Stimulated activated naive CD4-positive, alpha-beta T cell (primary cell): ENCODE measurements around the gene MRE11.
"Not testable (repeated sequence)": the region's sequence is repeated elsewhere in the genome, so short reads cannot be mapped to it uniquely, and the experiment has no call there.

ENCODE experiments used
- DNase-seq, 6 experiments: peaks; one replicate each; lab custom pipeline; 2025; lab: John Stamatoyannopoulos, UW

The MRE11 gene

GRCh38 chr11:94506513-94506912 lies 12.9 kb upstream of the MRE11 start:
- not testable (repeated sequence) for DNase-seq

- DNase-seq, result peak in 3 of 6 experiments; percentile 7 to 62 (median 53)
Measured at GRCh38 chr11:94504689-94505293, 11.1 kb upstream of the MRE11 start.

- no peak for DNase-seq
Measured at GRCh38 chr11:94501522-94501921, 7.9 kb upstream of the MRE11 start.

DNA sequence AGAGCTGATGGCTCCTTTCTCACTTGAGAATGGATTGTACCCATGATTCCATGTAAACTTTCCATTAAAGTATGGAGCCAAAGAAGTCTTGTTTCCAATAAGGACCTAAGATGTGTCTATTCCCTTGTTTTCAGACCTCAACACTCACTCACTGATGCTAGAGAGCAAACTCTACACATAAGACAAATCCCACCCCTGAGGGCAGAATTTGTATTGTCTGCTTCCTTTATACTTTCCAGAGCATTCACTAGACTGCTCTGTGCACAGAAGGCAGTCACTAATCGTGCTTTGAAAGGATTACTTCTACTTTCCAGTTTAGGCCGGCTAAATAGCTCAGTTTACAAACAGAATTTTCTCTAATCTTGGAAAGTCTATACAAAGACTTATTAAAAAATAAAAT lies 6.5 kb upstream of the MRE11 start:
- DNase-seq, result no peak

- DNase-seq, result no peak
Measured at GRCh38 chr11:94494126-94494680, 559 bp upstream of the MRE11 start.

DNA sequence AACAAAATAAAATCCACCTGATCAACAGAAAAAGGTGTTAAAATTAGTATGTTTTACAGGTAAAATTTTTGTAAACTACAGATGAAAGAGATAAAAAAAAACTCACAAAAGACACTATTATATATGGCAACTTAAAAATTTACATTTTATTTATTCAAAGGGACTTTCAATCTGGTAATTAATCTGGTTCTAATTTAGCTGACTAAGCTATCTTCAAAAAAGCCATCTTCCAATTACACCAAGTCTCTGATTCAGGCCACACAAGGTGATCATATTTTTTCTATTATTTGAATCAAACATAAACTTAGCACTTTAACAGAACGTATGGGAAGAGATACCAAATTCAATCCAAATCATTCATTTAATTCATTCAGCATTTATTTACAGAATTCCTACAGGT lies 7.6 kb downstream of the MRE11 start:
- no peak for DNase-seq

GRCh38 chr11:94481342-94481741 lies 12.3 kb downstream of the MRE11 start:
- DNase-seq, result no peak

DNA sequence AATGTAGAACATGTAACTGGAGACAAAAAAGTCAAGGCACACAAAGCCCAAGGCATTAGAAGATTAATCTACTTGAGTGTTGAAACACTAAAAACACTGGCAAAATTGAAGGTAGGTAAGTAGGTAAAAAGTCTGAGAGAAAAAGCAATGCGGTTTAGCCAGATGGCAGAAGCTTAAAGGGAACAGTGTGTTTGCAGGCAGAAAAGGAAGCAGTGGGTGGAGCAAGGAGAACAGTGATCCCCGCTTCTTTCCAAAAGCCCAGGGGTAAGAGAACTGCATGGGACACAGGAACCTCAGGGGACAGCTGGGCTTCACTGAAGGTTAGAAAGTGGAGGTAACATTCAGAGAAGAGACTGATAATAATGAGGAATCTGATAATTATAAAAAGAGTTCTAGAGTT lies 16.0 kb downstream of the MRE11 start:
- no peak for DNase-seq

DNA sequence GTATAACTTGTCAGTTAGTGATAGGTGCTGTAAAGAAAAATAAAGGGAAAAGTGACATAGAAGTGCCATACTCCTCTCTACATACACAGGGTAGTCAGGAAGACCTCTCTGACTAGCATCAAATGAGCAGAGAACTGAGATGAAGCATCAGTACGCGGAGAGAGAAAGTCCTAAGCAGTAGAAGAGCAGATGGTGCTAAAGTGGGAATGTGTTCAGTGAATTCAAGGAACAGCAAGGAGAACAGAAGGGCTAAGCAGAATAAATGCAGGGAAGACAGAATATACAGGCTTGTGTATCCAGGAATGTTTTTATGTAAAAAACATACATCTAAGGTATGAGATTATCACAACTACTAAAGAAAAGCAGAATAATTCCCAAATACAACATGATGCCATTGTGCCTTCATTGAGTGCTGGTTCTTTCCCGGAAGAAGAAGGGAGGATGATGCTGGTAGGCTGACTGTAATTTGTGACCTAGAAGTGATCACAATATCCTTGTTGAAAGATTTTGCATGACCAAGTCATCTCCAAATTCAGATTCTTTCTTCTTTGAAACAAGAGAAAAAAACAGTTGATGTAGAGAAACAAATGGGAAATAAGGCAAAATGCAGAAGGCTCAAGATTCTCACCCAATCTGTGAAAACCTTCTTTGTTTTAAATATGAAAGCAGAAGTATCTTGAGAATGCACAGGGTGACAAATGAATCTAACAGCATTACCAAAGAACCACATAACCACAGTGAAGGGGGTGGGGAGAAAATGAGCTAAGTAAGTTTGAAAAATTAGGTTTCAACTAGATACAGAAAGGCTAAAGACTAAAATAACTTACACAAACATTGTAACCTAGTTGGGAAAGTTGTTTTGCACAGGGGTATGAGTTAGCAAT lies 20.5 kb downstream of the MRE11 start:
- no peak for DNase-seq

DNA sequence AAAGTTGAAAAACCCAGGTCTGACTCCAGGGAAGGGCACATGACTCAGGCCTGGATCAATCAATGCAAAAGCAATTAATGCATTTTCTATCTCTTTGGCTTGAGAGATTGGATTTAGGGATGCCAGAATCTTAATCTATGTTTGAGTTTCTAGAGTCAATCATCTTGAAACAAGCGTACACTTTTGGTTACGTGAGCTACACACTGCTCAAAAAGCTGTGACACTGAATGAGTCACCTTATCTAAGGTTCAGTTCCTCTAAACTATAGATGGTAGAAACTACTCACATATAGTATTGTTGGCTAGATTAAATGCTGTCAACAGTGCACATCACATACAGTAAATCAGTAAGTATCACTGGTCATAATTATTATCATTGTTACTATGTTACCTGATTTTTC lies 24.2 kb downstream of the MRE11 start:
- no peak for DNase-seq

DNA sequence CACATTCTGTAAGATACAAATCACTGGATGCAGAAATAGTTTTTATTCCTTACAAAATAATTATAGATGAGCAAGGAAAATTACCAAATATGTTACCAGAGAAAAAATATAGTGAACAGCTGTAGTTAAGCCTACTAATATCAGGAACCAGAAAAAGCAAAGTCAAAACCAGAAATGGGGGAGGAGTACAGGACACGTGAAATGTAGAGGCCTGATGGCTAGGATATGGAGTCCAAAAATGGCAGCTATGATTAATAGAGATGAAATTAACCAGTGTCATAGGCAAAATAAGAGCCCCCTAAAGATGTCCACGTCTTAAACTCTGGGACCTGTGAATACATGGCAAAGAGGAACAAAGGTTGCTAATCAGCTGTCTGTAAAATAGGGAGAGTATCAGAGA lies 34.1 kb downstream of the MRE11 start:
- no peak for DNase-seq

- DNase-seq, result no peak
Measured at GRCh38 chr11:94457118-94458029, 36.3 kb downstream of the MRE11 start.

- DNase-seq, result no peak
Measured at GRCh38 chr11:94455861-94456260, 37.8 kb downstream of the MRE11 start.

- DNase-seq, result no peak
Measured at GRCh38 chr11:94454301-94454700, 39.3 kb downstream of the MRE11 start.

DNA sequence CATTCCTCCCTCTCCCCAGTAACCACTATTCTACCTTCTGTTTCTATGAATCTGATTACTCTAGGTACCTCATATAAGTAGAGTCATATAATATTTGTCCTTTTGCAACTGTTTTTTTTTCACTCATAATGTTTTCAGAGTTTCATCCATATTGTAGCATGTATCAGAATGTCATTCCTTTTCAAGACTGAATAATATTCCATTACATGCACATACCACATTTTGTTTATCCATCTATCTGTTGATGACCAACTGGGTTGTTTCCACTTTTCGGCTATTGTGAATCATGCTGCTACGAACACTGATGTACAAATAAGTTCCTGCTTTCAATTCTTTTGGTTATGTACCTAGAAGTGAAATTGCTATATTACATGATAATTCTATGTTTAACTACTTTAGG lies 40.7 kb downstream of the MRE11 start:
- no peak for DNase-seq

DNA sequence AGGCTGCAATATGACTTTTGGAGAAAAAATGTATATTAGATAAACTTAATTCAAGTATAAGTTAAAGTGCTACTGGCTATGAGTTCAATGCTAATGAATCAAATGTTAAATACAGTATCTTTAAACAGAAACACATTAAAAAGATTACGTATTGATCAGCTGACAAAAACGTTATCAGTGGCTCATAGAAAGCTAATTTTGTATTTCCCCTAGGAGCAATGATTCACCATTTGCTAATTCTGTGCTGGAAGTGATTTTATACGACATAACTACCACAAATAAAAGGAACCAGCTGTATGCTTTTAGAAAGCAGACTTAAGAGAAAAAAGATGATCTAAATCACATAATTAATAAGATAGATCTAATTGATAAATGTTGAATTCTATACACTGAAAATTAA lies 43.6 kb downstream of the MRE11 start:
- no peak for DNase-seq

DNA sequence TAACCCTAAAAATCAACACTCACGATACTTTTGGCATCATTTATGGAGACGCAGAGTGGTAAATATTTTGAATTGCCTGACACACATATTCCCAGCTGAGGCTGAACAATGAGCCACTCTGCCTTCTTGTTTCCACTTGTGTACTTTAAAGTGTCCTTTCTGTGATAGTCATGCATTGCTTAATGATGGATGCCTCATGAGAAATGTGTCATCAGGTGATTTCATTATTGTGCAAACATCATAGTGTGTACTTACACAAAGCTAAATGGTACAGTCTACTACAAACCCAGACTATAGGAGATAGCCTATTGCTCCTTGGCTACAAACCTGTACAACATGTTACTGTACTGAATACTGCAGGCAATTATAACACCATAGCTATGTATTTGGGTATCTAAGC lies 44.2 kb downstream of the MRE11 start:
- no peak for DNase-seq

- no peak for DNase-seq
Measured at GRCh38 chr11:94449029-94449428, 44.6 kb downstream of the MRE11 start.

DNA sequence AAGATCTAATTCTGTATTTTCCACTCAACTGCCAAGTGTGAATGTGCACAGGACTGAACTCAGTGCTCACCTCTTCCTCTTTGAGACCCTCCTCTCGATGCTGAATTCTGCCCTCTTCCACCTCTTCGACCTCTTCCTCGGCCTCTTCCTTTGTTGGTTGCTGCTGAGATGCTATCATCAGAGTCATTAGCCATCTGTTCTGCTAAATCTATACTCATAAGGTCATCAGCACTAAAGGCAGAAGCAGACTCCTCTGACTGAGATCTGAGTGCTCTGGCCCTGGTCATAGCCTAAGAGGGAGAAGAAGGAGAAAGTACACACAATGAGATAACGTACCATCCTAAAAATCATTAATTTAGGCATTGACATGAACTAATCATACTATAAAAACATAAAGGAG lies 46.5 kb downstream of the MRE11 start:
- no peak for DNase-seq

DNA sequence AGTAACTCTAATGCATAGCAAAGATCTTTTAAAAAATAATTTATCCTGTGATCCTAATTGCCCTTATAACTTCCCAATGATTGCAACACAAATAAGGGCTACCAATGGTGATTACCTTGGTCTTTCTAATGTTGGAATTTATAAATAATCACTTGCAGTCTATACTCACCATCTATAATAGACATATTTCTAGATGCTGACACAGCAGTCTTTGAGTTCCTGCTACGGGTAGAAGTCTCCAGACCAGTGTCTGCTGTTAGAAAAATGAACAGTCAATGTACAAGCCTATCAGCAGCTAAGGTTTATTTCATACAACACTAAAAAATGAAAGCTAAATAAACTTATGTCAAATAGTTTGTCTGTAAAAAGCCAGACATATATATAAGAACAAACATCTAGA lies 48.0 kb downstream of the MRE11 start:
- no peak for DNase-seq

DNA sequence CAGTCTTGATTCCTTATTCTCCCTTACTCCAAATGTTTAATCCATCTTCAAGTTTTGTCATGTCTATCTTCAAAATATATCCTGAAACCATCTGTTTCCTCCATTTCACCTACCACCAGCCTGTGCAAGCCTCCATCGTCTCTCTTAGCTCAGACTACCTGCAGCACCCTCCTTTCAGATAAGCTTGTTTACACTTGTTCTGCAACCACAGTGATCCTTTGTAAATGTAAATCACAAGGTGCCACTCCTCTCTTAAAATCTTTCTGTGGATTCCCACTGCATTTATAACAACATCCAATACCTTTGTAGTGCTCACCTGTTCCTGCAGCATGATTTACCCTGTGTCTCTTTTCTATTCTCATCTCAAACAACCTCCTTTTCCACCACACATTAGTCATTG lies 60.6 kb downstream of the MRE11 start:
- DNase-seq, result no peak

DNA sequence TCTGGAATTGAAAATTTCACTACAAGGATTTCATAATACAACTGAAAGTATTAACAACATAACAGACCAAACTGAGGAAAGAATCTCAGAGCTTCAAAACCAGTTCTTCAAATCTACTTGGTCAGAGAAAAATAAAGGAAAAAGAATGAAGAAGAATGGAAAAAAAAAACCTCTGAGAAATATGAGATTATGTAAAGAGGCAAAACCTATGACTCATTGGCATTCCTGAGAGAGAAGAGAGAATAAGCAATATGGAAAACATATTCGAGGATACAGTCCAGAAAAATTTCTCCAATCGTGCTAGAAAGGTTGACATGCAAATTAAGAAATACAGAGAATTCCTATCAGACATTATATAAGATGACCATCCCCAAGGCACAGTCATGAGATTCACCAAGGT lies 69.0 kb downstream of the MRE11 start:
- DNase-seq, result no peak
